Measurements from ENCODE around the gene GADL1. TPM values are rescaled to one million over a fixed set of nuclear protein-coding genes. Genes with fewer than 3 reads are reported as not detected.

Gene GADL1
- total and polyA plus RNA-seq, 3 donors from 2014 or later = 0.08 to 0.30 TPM; not detected in 1

- Histone ChIP-seq H3K27me3 (no peaks in the 10 kb centered on the region), H3K27ac (no peak overlapping the region), H3K4me1 (peaks cover 19% of the 10 kb centered on the region), H3K4me3 (no peak overlapping the region), H3K9me3 (no peaks in the 10 kb centered on the region), H3K36me3 (ENCODE audit: low read depth, missing control alignments) (no peaks in the 10 kb centered on the region)
- no peak for TF ChIP-seq CTCF (IDR thresholded peaks at IDR 0.05)
- TF ChIP-seq POLR2A (IDR thresholded peaks at IDR 0.05) = no peak
- DNase-seq = no peak
- intact Hi-C loops (cut with DNase I; ENCODE audit: low total_unique reads) = no loop called here
These were observed 215.4 kb downstream of the GADL1 start for GRCh38 chr3:30679045-30679444.

GRCh38 chr3:30677347-30677685 lies 217.1 kb downstream of the GADL1 start:
- Histone ChIP-seq H3K9me3 (no peaks in the 10 kb centered on the region), H3K36me3 (ENCODE audit: low read depth, missing control alignments) (no peaks in the 10 kb centered on the region), H3K27ac (no peak overlapping the region), H3K4me1 (peaks cover 6% of the 10 kb centered on the region), H3K27me3 (no peaks in the 10 kb centered on the region), H3K4me3 (no peak overlapping the region)
- no peak for DNase-seq
- TF ChIP-seq POLR2A (IDR thresholded peaks at IDR 0.05) (no peak), CTCF (IDR thresholded peaks at IDR 0.05) (no peak)
- WGBS, 2 donors = 72 to 80% methylated on average over 8 of the region's 8 CpGs
- intact Hi-C loops (cut with DNase I; ENCODE audit: low total_unique reads) = no loop called here

- H3K4me1 ChIP-seq = peaks cover 6% of the 10 kb centered on the region
- TF ChIP-seq POLR2A (IDR thresholded peaks at IDR 0.05) (no peak), CTCF (IDR thresholded peaks at IDR 0.05) (no peak)
- H3K4me3 ChIP-seq = no peak overlapping the region
- H3K36me3 ChIP-seq (ENCODE audit: low read depth, missing control alignments) = no peaks in the 10 kb centered on the region
- H3K9me3 ChIP-seq = no peaks in the 10 kb centered on the region
- H3K27me3 ChIP-seq = no peaks in the 10 kb centered on the region
- H3K27ac ChIP-seq = no peak overlapping the region
- intact Hi-C loops (cut with DNase I; ENCODE audit: low total_unique reads) = no loop called here
- WGBS, 2 donors = 77 to 80% methylated on average over 4 of the region's 4 CpGs
- DNase-seq = no peak
These were observed 217.8 kb downstream of the GADL1 start for GRCh38 chr3:30676424-30677346.
